PC-9 (cell line): Measurements from ENCODE around the gene CMTM7. TPM values are rescaled to one million over a fixed set of nuclear protein-coding genes. Genes with fewer than 3 reads are reported as not detected.
"Not testable (repeated sequence)": the region's sequence is repeated elsewhere in the genome, so short reads cannot be mapped to it uniquely, and the experiment has no call there.

Experiments
- BruUV-seq: library from RNA; stranded (reverse); fragments of 400-500 nt; replicated peaks from 2 replicates; lab custom pipeline; 2021; lab: Mats Ljungman, UMichigan
- CTCF ChIA-PET: fragments of 300-600 bp; sonication (Branson Sonifier 250); formaldehyde crosslinking; loops from one replicate; lab custom pipeline; 2022; ENCODE audit warnings: antibody characterized with exemption; lab: Charles Lee
- POLR2A ChIA-PET: fragments of 300-600 bp; sonication (Branson Sonifier 250); formaldehyde crosslinking; loops from one replicate; lab custom pipeline; 2022; ENCODE audit warnings: antibody characterized with exemption; ENCODE audit not compliant: unreplicated experiment; lab: Charles Lee
- DNase-seq, 2 experiments: peaks; one replicate each; pipeline versions ENCODE4 v3.0.0 to v3.0.0-alpha.2; 2015 to 2022; ENCODE audit warnings: mixed read lengths in 1 of 2
- H2AFZ ChIP-seq: fragments of 200-600 bp; sonication (generic); 2 replicates; pipeline ENCODE4 v1.8.1; 2017; ENCODE audit warnings: antibody characterized with exemption
- H3F3A ChIP-seq: fragments of 200-600 bp; sonication (generic); 2 replicates; pipeline ENCODE4 v1.8.1; 2017; ENCODE audit warnings: antibody characterized with exemption, mild to moderate bottlenecking, low read depth; ENCODE audit not compliant: insufficient read depth
- H3K27ac ChIP-seq: fragments of 200-600 bp; sonication (generic); 2 replicates; pipeline ENCODE4 v1.6.1; 2016; ENCODE audit warnings: mixed run types
- H3K27me3 ChIP-seq: fragments of 200-600 bp; sonication (generic); 2 replicates; pipeline ENCODE4 v1.6.1; 2016; ENCODE audit warnings: low read depth, mixed run types; ENCODE audit not compliant: insufficient read depth
- H3K36me3 ChIP-seq: fragments of 200-600 bp; sonication (generic); 2 replicates; pipeline ENCODE4 v1.6.1; 2016; ENCODE audit warnings: low read depth, mixed run types
- H3K4me1 ChIP-seq: fragments of 200-600 bp; sonication (generic); replicated peaks from 2 replicates; pipeline ENCODE4 v1.6.1; 2016; ENCODE audit warnings: mixed run types; ENCODE audit not compliant: insufficient read depth
- H3K4me2 ChIP-seq: fragments of 200-600 bp; sonication (generic); 2 replicates; pipeline ENCODE4 v1.6.1; 2017; ENCODE audit warnings: mixed run types
- H3K4me3 ChIP-seq: fragments of 200-600 bp; sonication (generic); 2 replicates; pipeline ENCODE4 v1.6.1; 2016; ENCODE audit warnings: mixed run types
- H3K79me2 ChIP-seq: fragments of 200-600 bp; sonication (generic); 2 replicates; pipeline ENCODE4 v1.6.1; 2017; ENCODE audit warnings: low read depth, mixed run types
- H3K9me2 ChIP-seq: fragments of 200-600 bp; sonication (generic); 2 replicates; pipeline ENCODE4 v1.8.1; 2017; ENCODE audit warnings: mild to moderate bottlenecking; ENCODE audit not compliant: insufficient read depth
- H3K9me3 ChIP-seq: fragments of 200-600 bp; sonication (generic); 2 replicates; pipeline ENCODE4 v1.8.1; 2016; ENCODE audit warnings: low read depth; ENCODE audit not compliant: insufficient read depth
- H4K20me1 ChIP-seq: fragments of 200-600 bp; sonication (generic); 2 replicates; pipeline ENCODE4 v1.8.1; 2017; ENCODE audit not compliant: insufficient read depth
- EZH2 ChIP-seq: fragments of 200-600 bp; sonication (generic); IDR thresholded peaks from 2 replicates; pipeline ENCODE4 v1.8.0; 2017; ENCODE audit warnings: antibody characterized with exemption, low read depth
- intact Hi-C: fragments of 100-400 bp; cut with micrococcal nuclease; formaldehyde crosslinking; loops from one replicate; pipeline ENCODE4 v1.10.0; 2022; ENCODE audit not compliant: unreplicated experiment
- total RNA-seq: library from RNA; stranded (reverse); gene quantifications from 2 replicates; pipeline ENCODE4 v1.2.3, GENCODE V29; 2021
- TF ChIP-seq, protein P1 (sequence below): fragments of 200-600 bp; sonication (generic); conservative IDR thresholded peaks from 2 replicates; pipeline ENCODE4 v1.6.1; 2017; ENCODE audit warnings: mixed run types, antibody characterized with exemption, mild to moderate bottlenecking, moderate library complexity

CMTM7 gene
- total RNA-seq, 1 experiment from 2014 or later = 37.1 TPM

DNA sequence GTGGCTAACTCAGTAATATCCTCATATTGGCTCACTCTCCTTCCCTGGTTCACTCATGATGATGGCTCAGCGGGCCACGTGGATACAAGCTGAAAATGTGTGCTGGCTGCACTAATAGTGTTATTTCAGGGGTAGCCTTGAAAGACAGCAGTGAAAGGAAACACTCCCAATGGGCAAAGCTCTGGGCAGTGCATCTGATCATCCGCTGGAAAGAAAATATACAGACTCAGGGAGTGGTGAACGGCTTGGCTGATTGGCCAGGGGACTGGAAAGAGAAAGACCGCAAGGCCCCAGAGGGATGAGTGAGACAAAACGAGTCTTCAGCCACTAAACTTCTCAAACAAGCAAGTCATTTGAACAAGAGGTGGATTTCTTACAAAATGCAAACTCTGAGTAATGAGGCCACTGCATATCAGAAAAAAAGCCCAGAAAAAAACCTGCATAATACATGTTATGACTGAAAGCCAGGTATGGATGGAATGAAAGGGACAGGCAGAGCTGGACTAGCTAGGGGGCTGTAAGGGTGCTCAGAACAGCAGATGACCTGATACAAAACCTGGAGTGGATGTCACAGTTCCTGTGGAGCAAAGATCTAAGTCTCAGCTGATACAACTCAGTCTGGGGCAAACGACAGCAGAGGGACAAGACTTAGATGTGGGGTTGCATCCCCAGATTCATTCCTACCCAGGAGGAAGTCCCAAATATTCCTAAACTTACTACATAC, 77.7 kb downstream of the CMTM7 start:
- Histone ChIP-seq H3K4me2 (peak overlapping the region; percentile 59), H2AFZ (no peak overlapping the region), H3K27ac (peak overlapping the region; percentile 86), H3K36me3 (no peaks in the 10 kb centered on the region), H3F3A (peaks cover 22% of the 10 kb centered on the region; the same call in 1 of the 2 replicates), H3K9me2 (no peaks in the 10 kb centered on the region), H4K20me1 (no peaks in the 10 kb centered on the region), H3K4me1 (peaks cover 21% of the 10 kb centered on the region), H3K27me3 (no peaks in the 10 kb centered on the region), H3K4me3 (no peak overlapping the region; the same call in 1 of the 2 replicates), H3K79me2 (peaks cover 3% of the 10 kb centered on the region; the same call in 1 of the 2 replicates), H3K9me3 (no peaks in the 10 kb centered on the region)
- ChIA-PET CTCF (interaction anchor here (0.5 to 1.7 kb wide), 4 partner anchors 41 to 457 kb away, joined by 3 to 7 read pairs (median 4); no protein-coding TSS in a partner anchor), POLR2A (interaction anchor here (0.6 to 1.0 kb wide), 3 partner anchors 44 to 221 kb away, joined by 3 to 9 read pairs (median 3); no protein-coding TSS in a partner anchor)
- DNase-seq = peak in 1 of 2 experiments; percentile 71
- no TSS peak for BruUV-seq
- intact Hi-C loops = loop anchor here (1.0 to 5.0 kb wide), 6 partner anchors 49 to 291 kb away; partner anchors contain the start of gene CMTM7
- TF ChIP-seq, protein P1, sequence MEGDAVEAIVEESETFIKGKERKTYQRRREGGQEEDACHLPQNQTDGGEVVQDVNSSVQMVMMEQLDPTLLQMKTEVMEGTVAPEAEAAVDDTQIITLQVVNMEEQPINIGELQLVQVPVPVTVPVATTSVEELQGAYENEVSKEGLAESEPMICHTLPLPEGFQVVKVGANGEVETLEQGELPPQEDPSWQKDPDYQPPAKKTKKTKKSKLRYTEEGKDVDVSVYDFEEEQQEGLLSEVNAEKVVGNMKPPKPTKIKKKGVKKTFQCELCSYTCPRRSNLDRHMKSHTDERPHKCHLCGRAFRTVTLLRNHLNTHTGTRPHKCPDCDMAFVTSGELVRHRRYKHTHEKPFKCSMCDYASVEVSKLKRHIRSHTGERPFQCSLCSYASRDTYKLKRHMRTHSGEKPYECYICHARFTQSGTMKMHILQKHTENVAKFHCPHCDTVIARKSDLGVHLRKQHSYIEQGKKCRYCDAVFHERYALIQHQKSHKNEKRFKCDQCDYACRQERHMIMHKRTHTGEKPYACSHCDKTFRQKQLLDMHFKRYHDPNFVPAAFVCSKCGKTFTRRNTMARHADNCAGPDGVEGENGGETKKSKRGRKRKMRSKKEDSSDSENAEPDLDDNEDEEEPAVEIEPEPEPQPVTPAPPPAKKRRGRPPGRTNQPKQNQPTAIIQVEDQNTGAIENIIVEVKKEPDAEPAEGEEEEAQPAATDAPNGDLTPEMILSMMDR = no peak
- no peak for TF ChIP-seq EZH2

- peaks cover 3% of the 10 kb centered on the region; the same call in 1 of the 2 replicates for H3K79me2 ChIP-seq
- H3K36me3 ChIP-seq = no peaks in the 10 kb centered on the region
- intact Hi-C loops = no loop called here
- no peaks in the 10 kb centered on the region for H4K20me1 ChIP-seq
- no TSS peak for BruUV-seq
- H3K27ac ChIP-seq = peak overlapping the region; percentile 86
- H3K4me1 ChIP-seq = peaks cover 21% of the 10 kb centered on the region
- no peak overlapping the region for H3K4me3 ChIP-seq
- H3K9me2 ChIP-seq = no peaks in the 10 kb centered on the region
- peak overlapping the region; percentile 59 for H3K4me2 ChIP-seq
- peaks cover 22% of the 10 kb centered on the region; the same call in 1 of the 2 replicates for H3F3A ChIP-seq
- TF ChIP-seq EZH2 = no peak
- TF ChIP-seq, protein P1 = no peak
- DNase-seq = no peak
- no peak overlapping the region for H2AFZ ChIP-seq
- no peaks in the 10 kb centered on the region for H3K9me3 ChIP-seq
- CTCF ChIA-PET = interaction anchor here (0.6 to 1.7 kb wide), 4 partner anchors 51 to 293 kb away, joined by 3 to 7 read pairs (median 4); no protein-coding TSS in a partner anchor
- POLR2A ChIA-PET = interaction anchor here (0.5 to 1.0 kb wide), 5 partner anchors 45 to 221 kb away, joined by 3 to 9 read pairs (median 3); no protein-coding TSS in a partner anchor
- no peaks in the 10 kb centered on the region for H3K27me3 ChIP-seq
These were observed 78.7 kb downstream of the CMTM7 start for GRCh38 chr3:32470362-32470761.

DNA sequence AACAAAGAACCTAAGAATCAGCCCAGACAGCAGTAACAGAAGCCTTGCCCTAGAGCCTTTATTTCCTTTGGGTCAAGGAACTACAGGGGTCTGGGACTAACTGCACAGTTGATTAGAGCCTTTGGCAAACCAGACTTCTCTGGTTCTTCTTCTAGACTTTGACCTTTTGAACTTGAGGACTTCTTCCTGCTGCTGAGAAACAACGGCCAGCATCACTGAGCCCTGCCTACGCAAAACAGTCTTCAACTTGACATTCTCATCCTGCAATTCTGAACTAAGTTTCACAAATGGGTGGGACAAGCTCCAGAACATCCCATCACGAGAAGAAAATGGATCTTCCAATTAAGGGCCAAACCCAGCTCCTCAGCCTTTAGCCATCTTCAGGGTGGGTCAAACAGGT, 79.6 kb downstream of the CMTM7 start:
- H3K27me3 ChIP-seq = no peaks in the 10 kb centered on the region
- H3K9me2 ChIP-seq = no peaks in the 10 kb centered on the region
- no peak overlapping the region for H2AFZ ChIP-seq
- BruUV-seq = no TSS peak
- no peaks in the 10 kb centered on the region for H4K20me1 ChIP-seq
- POLR2A ChIA-PET = no interaction called here
- no peak overlapping the region for H3K4me2 ChIP-seq
- H3K36me3 ChIP-seq = no peaks in the 10 kb centered on the region
- intact Hi-C loops = no loop called here
- no peaks in the 10 kb centered on the region for H3K9me3 ChIP-seq
- CTCF ChIA-PET = no interaction called here
- H3F3A ChIP-seq = peaks cover 22% of the 10 kb centered on the region; the same call in 1 of the 2 replicates
- H3K4me1 ChIP-seq = peaks cover 21% of the 10 kb centered on the region
- DNase-seq = no peak
- H3K79me2 ChIP-seq = peaks cover 3% of the 10 kb centered on the region; the same call in 1 of the 2 replicates
- H3K27ac ChIP-seq = no peak overlapping the region
- TF ChIP-seq EZH2 = no peak
- TF ChIP-seq, protein P1 = no peak
- H3K4me3 ChIP-seq = no peak overlapping the region

GRCh38 chr3:32472151-32472550, 80.5 kb downstream of the CMTM7 start:
- intact Hi-C loops, H3K27me3 ChIP-seq, H3K36me3 ChIP-seq, H3K79me2 ChIP-seq, H3K27ac ChIP-seq, H3K9me2 ChIP-seq, H4K20me1 ChIP-seq, H3K4me3 ChIP-seq, POLR2A ChIA-PET, H3K9me3 ChIP-seq, H3K4me2 ChIP-seq, BruUV-seq, DNase-seq, H2AFZ ChIP-seq: not testable (repeated sequence)
- Histone ChIP-seq H3K4me1 (peaks cover 21% of the 10 kb centered on the region), H3F3A (peaks cover 22% of the 10 kb centered on the region; the same call in 1 of the 2 replicates)
- CTCF ChIA-PET = interaction anchor here (0.6 kb wide), 1 partner anchor 39 kb away, joined by 8 read pairs; no protein-coding TSS in a partner anchor
